Activated CD8-positive, alpha-beta memory T cell treated with anti-CD3 and anti-CD28 coated beads, Interleukin-2, amount 50 U/mL, for 24 hours (primary cell): ENCODE measurements around the gene NR6A1.

Source experiments
- DNase-seq: peaks from one replicate; pipeline ENCODE4 v3.0.0-alpha.2; 2020; ENCODE audit errors: extremely low read depth

NR6A1 gene

GRCh38 chr9:124574534-124575375 lies 196.4 kb downstream of the NR6A1 start:
- no peak for DNase-seq

GRCh38 chr9:124570942-124571666 lies 200.0 kb downstream of the NR6A1 start:
- DNase-seq = no peak

DNA sequence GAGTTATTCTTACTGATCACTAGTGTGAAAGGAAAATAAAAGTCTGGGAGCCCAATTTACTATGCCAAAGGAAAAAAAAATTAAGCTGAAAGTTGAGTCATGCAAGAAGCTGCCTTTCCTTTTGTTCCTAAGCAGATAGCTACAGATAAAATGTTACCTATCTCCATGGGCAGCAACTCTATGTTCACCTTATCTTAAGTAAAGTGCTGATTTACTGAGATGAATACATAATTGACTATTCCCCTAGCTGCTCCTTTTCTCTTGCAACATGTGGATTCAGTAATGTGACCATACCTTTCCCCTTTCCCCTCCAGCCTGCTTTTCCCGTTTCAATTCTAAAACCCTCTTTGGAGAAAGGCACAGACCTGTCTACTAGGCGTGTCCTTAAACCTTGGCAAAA lies 201.2 kb downstream of the NR6A1 start:
- no peak for DNase-seq

DNA sequence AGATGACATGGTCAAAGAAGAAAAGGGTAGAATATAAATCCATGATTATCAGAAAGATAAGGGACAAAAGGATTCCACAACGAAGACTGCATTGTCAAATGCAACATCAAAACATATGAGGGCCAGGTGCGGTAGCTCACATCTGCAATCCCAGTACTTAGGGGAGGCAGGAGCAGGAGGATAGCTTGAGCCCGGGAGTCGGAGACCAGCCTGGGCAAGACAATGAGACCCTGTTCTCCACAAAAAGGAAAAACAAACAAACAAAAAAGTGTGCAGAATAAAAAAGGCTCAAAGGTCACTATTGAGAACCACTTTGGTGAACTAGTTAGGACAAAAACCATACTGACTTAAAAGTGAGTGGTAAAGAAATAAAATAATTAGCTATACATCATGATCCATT lies 203.7 kb downstream of the NR6A1 start:
- DNase-seq = no peak

DNA sequence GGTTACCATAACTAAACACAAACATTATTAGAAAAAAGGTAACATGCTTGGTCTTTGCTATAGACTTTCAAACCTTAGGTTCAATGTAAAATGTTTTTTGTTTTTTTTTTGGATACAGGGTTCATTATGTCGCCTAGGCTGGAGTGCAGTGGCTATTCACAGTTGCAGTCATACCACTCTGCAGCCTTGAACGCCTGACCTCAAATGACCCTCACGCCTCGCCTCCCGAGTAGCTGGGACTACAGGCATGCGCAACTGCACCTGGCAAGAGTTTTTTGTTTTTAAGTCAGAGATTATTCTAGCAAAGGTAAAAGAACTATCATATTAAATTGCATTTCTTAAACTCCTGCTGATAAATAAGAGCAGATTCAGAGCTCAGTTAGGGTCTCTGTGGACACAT lies 208.8 kb downstream of the NR6A1 start:
- no peak for DNase-seq

DNA sequence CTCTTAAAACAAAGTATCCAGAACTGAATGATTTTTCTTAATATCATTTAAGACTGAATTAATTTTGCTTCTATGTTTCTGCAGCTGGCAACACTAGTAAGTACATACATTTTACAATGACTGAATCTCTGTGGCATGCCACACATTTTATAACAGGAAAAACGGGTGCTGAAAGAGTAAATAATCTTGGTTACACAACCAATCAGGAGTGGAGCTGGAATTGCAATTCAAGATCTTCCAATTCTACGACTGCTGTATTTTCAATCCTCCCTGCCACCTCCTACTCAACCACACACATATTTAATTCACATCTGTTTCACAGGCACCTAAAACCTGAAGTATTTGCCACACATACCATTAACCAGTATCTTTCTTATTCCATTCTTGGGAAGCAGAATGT lies 211.2 kb downstream of the NR6A1 start:
- no peak for DNase-seq

GRCh38 chr9:124558777-124559470 lies 212.2 kb downstream of the NR6A1 start:
- DNase-seq = no peak

DNA sequence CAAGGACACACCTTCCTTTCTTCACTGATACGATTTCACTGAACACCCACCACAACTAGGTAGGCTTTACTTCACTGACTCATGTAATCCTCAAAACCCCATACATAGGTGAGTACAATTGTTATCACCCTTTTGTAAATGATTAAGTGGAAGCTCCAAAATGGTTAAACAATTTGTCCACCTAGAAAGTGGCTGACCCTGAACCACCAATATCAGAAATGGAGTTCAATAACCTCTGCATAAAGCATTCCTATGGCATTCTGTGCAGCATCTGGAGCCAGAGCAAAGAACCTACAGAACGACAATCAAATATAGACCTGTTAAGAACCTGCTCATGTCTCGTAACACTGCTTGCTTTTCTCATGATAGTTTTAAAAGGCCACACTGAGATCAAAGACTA lies 213.2 kb downstream of the NR6A1 start:
- no peak for DNase-seq

DNA sequence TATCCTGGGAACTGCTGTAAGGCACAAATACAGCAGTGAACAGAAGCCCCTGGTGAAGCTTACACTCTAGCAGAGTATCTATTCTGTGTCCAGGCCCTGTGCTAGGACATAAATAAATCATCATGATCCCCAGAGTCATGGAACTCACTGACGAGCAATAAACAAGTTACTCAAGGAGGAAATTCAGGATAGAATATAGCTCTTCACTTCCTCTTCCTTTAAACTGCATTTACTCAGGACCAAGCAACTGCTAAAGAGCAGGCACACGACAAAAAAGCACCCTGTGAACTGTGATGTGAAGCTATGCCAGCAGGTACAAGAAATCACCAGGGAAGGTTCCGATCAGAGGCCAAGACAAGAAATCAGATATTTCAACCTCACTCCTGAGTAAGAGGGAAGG lies 216.1 kb downstream of the NR6A1 start:
- no peak for DNase-seq

DNA sequence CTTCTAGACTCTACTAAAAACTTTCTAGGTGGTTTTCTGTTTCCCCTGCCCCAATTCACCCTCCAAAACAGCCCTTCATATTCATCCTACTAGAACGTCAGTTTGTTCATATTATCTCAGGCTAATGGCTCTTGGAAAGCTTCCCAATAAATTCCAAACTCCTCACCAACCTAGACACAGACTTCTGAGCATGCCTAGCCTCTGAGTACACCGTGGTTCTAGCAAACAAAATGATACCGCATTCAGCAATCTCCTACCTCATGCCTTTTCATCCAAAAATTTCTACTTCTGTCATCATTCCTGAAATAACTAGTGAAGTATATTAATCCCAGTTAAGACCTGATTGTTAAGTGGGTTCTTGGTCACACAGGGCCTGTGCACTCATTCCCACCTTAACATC lies 217.4 kb downstream of the NR6A1 start:
- DNase-seq = no peak

DNA sequence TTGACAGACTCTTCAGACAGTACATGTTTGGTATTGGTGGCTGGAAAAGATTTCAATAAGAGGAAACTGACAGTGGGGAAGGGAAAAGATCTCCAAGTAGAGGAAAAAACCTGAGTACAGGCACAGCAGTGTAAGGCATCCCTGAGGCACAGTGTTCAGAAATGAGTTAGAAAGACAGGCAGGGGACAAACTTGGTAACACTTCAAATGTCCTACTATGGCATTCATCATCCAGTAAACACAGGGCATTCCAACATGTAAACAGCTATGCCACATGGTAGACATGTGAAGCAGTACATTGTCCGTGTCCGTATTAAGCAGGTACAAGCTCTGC lies 218.9 kb downstream of the NR6A1 start:
- DNase-seq = no peak

DNA sequence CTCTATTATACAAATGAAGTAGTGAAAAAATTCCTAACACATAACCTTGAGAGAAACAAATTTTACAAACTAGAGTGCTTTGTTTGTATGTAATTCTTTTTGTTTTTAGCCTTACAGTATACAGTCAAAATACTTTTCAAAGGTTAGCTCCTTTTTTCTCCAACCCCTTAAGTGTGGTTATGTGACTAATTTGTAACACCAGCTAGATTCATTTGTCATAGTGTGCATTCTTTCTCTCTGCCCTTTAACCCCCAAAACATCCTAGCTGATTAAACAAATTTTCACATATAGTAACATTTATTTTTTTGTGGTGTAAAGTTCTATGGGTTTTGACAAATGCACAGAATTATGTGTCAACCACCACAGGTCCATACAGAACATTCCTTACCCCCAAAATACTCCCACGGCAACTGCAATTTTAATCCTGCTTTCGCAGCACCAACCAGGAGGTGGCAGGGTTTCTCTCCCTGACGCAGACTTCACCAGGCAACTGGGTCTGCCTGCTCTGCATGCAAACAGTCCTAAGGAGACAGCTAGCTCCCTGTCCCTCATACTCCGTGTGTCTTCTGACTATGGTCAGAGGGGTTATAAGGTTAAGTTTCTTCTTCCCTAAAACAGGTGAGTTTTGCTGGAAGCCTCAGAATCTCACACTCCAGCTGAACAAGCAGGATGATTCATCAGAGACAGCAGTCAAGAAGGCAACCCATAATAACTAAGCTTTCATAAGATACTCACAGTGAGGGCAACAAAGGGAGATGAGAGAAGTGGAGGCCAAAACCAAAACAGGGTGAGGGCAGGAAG lies 219.4 kb downstream of the NR6A1 start:
- no peak for DNase-seq

DNA sequence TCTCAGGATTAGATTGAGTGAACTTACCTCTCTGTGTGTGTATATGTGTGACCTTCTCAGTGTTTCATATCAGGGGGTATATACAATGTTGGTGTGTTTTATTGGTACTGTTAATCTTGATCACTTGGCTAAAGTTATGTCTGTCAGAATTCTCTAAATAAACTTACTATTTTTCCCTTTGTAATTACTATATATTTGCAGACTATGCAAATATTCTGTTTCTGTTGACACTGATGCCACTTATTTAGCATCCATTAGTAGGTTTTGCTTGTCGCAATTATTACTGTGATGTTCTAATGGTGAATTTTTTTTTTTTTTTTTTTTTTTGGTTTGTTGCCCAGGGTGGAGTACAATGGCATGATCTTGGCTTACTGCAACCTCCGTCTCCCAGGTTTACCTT lies 221.0 kb downstream of the NR6A1 start:
- DNase-seq = no peak

DNA sequence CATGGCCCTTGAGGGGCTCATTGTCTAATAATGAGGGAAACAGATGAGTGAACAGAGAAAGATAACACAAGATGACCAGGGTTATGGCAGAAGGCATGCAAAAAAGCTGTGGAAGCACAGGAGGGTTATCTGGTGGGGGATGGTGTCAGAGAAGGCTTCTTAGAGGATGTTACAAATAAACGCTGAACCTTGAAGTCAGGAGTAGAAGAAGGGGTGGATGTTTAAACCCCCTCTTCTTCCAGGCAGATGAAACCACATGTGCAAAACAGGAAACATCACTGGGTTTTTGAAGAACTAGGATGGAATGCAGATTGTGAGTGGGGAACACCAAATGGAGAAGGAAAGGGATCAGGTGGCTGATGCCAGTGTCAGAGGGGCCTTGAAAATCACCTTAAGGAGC lies 222.1 kb downstream of the NR6A1 start:
- no peak for DNase-seq

- DNase-seq = no peak
Observed at GRCh38 chr9:124544535-124544934, 226.6 kb downstream of the NR6A1 start.

- no peak for DNase-seq
Observed at GRCh38 chr9:124541824-124542223, 229.3 kb downstream of the NR6A1 start.

GRCh38 chr9:124537926-124538325 lies 233.2 kb downstream of the NR6A1 start:
- DNase-seq = no peak

DNA sequence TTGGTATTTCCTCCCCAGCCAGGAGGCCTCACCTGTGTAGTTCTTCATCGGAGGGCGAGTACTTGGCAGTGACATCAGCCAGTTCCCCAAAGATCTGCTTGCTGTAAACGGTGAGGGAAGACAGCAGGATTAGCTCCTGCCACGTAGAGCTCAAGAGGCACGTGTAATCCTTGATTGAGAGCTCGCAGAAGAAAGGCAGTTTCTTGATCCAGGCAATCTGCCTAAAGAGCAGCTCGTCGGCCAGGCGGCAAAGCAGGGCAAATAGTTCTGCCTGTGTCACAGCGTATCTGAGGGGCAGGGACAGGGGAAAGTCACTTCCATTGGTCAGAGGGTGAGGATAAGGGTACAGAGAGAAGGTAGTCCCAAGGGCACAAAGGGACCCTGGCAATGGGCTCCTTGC lies 235.3 kb downstream of the NR6A1 start:
- no peak for DNase-seq

DNA sequence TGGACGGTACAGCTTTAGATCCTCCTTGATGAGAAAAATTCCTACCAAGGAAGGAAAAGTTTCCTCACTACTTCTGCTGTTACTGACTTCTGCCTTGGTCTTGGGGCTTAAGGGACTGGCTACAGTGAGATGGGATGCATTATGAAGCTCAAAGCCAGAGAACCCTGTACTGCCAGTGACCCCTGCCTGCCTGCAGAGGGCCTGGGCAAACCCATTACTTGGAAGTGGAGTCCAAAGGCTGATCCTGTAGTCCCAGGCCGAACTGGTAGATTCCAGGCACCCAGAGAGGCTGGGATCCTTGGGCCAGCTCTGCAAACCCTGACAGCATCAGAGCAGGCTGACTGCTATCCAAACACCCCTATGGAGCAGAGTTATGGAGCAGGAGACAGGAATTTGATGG lies 238.2 kb downstream of the NR6A1 start:
- DNase-seq = no peak

DNA sequence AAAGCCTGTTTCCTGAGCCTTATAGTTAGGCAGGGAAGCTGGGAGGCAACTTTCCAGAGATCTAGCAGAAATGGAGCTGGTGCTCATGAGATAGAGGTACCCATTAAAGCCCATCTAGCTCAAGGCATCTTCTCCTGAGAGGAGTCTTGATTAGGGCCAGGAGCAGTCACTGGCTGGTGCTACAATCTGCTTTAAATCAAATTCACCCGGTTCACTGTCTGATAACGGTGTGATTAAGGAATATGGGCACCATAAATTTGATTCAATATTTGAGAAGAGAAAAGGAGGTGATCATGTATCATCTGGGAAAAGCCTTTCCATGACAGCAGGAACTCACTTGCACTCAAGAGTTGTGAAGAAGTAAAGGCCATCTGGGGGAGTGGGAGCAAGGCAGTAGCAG lies 240.0 kb downstream of the NR6A1 start:
- no peak for DNase-seq

DNA sequence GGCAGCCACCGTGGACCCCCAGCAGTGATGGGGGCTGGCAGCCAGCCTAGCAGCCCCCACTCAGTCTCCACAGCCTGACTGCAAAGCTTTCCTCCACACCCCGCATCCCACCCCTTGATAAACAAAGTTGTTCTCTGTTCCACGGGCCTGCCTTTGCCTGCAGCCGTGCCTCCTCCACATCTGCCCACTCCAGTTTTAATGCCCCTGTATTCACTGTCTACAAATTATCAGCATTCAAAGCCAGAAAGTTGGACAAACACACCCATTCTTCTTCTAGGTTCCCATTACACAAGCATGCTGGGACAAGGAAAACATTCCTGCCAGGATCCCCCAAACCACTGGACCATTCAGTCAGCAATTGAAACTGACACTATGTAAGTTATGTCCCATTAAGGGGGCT lies 240.9 kb downstream of the NR6A1 start:
- DNase-seq = no peak

DNA sequence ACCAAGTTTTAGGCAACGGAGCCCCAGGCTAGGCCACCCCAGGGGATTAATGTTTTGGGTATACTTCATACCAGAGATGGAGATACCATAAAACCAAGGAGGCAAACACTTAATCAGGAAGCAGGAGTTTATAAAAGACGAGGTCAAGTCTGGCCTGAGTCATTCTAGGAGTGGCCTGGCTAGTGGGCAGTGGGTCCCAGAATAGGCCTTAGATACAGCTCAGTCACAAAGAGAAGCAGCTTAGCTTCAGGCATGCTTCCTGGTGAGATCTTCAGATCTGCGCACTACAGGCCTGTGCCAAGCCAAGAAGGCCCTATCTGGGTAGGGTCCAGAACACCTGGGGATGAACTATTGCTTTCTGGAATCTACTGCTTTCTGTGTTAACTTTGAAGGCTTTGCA lies 243.3 kb downstream of the NR6A1 start:
- DNase-seq = no peak
